Trophoblast cell (in vitro differentiated cells and primary cell): Measurements from ENCODE around the gene AHSG.

Experiments used
- DNase-seq, 2 donors: peaks; one replicate each; pipeline ENCODE4 v3.0.0-alpha.2; 2016
- H2AFZ ChIP-seq: 2 replicates; pipeline ENCODE4 v1.6.1; 2013; ENCODE audit warnings: low read length, moderate library complexity, mild to moderate bottlenecking; ENCODE audit not compliant: insufficient read depth, poor library complexity
- H2AK5ac ChIP-seq: 2 replicates; pipeline ENCODE4 v1.6.1; 2013; ENCODE audit warnings: mild to moderate bottlenecking, low read length
- H2BK120ac ChIP-seq: 2 replicates; pipeline ENCODE4 v1.6.1; 2013; ENCODE audit warnings: low read length, mild to moderate bottlenecking, moderate library complexity; ENCODE audit not compliant: insufficient read depth, poor library complexity
- H2BK12ac ChIP-seq: 2 replicates; pipeline ENCODE4 v1.6.1; 2013; ENCODE audit warnings: mild to moderate bottlenecking, low read length, moderate library complexity
- H2BK5ac ChIP-seq: 2 replicates; pipeline ENCODE4 v1.6.1; 2013; ENCODE audit warnings: low read length, low read depth, moderate library complexity, mild to moderate bottlenecking; ENCODE audit not compliant: poor library complexity
- H3K14ac ChIP-seq: 2 replicates; pipeline ENCODE4 v1.6.1; 2013; ENCODE audit warnings: mild to moderate bottlenecking, low read length
- H3K18ac ChIP-seq: 2 replicates; pipeline ENCODE4 v1.6.1; 2013; ENCODE audit warnings: mild to moderate bottlenecking, low read length
- H3K23ac ChIP-seq: 2 replicates; pipeline ENCODE4 v1.6.1; 2013; ENCODE audit warnings: low read length
- H3K27ac ChIP-seq: 2 replicates; pipeline ENCODE4 v1.5.1; 2013; ENCODE audit warnings: low read depth, mild to moderate bottlenecking, inconsistent platforms, low read length, moderate library complexity
- H3K27me3 ChIP-seq: 2 replicates; pipeline ENCODE4 v1.6.1; 2013; ENCODE audit warnings: inconsistent platforms, mild to moderate bottlenecking, low read length, moderate library complexity; ENCODE audit not compliant: insufficient read depth
- H3K36me3 ChIP-seq, 2 experiments: 1 replicate in 1 of 2; 2 replicates in 1 of 2; pipeline ENCODE4 v1.6.1; 2013; ENCODE audit warnings: low read length in 2 of 2, mild to moderate bottlenecking in 2 of 2, moderate library complexity in 1 of 2; ENCODE audit not compliant: insufficient read depth in 2 of 2, control insufficient read depth in 1 of 2
- H3K4ac ChIP-seq: 2 replicates; pipeline ENCODE4 v1.6.1; 2013; ENCODE audit warnings: low read depth, mild to moderate bottlenecking, low read length, moderate library complexity
- H3K4me1 ChIP-seq, 2 experiments: 1 replicate in 1 of 2; 2 replicates in 1 of 2; pipeline ENCODE4 v1.6.1; 2013; ENCODE audit warnings: low read length in 2 of 2, mild to moderate bottlenecking in 2 of 2, moderate library complexity in 1 of 2; ENCODE audit not compliant: insufficient read depth in 2 of 2, control insufficient read depth in 1 of 2
- H3K4me2 ChIP-seq: 2 replicates; pipeline ENCODE4 v1.6.1; 2013; ENCODE audit warnings: inconsistent platforms, mild to moderate bottlenecking, low read length, moderate library complexity
- H3K4me3 ChIP-seq: 2 replicates; pipeline ENCODE4 v1.5.1; 2013; ENCODE audit warnings: mild to moderate bottlenecking, low read depth, low read length, inconsistent platforms
- H3K79me1 ChIP-seq: one replicate; pipeline ENCODE4 v1.6.1; 2013; ENCODE audit warnings: low read length
- H3K79me2 ChIP-seq: 2 replicates; pipeline ENCODE4 v1.6.1; 2013; ENCODE audit warnings: low read length, mild to moderate bottlenecking; ENCODE audit not compliant: control insufficient read depth, insufficient read depth, poor library complexity
- H3K9ac ChIP-seq: 2 replicates; pipeline ENCODE4 v1.6.1; 2013; ENCODE audit warnings: mild to moderate bottlenecking, low read length
- H3K9me3 ChIP-seq: 2 replicates; pipeline ENCODE4 v1.6.1; 2013; ENCODE audit warnings: low read depth, mild to moderate bottlenecking, control low read depth, inconsistent platforms, low read length; ENCODE audit not compliant: insufficient read depth
- H4K12ac ChIP-seq: 2 replicates; pipeline ENCODE4 v1.6.1; 2013; ENCODE audit warnings: low read depth, mild to moderate bottlenecking, low read length, moderate library complexity
- H4K8ac ChIP-seq: 2 replicates; pipeline ENCODE4 v1.6.1; 2013; ENCODE audit warnings: low read depth, mild to moderate bottlenecking, low read length, moderate library complexity
- H4K91ac ChIP-seq: one replicate; pipeline ENCODE4 v1.6.1; 2013; ENCODE audit warnings: low read depth, mild to moderate bottlenecking, low read length, moderate library complexity
- WGBS: extraction: QIAGEN DNeasy Blood & Tissue Kit; methylation state at CpG from one replicate; pipeline ENCODE4 v1.1.7; 2013; ENCODE audit warnings: missing lambda C conversion rate; ENCODE audit not compliant: insufficient read length, insufficient coverage; ENCODE audit errors: extremely low coverage; 5-methylcytosine and 5-hydroxymethylcytosine counted together

The AHSG gene

DNA sequence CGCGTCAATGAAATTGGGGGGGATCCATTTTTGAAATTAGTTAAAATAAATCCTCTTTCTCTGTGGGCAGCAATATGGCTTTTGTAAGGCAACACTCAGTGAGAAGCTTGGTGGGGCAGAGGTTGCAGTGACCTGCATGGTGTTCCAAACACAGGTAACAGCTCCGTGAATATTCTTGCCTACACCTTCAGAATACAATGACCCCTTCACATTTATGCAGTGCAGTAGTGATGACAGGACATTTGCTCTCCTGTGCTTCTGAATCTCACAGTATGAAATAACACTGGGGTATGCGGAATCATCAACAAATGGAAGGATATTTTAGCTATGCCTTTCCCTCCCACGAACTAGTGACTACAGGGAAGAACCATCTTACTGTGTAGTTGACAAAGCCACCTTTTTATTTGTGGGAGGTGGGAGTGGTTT lies 6.9 kb downstream of the AHSG start:
- H2AK5ac ChIP-seq = no peak overlapping the region
- WGBS = no CpG with 5 or more reads among the region's 5 CpGs
- no peak for DNase-seq

DNA sequence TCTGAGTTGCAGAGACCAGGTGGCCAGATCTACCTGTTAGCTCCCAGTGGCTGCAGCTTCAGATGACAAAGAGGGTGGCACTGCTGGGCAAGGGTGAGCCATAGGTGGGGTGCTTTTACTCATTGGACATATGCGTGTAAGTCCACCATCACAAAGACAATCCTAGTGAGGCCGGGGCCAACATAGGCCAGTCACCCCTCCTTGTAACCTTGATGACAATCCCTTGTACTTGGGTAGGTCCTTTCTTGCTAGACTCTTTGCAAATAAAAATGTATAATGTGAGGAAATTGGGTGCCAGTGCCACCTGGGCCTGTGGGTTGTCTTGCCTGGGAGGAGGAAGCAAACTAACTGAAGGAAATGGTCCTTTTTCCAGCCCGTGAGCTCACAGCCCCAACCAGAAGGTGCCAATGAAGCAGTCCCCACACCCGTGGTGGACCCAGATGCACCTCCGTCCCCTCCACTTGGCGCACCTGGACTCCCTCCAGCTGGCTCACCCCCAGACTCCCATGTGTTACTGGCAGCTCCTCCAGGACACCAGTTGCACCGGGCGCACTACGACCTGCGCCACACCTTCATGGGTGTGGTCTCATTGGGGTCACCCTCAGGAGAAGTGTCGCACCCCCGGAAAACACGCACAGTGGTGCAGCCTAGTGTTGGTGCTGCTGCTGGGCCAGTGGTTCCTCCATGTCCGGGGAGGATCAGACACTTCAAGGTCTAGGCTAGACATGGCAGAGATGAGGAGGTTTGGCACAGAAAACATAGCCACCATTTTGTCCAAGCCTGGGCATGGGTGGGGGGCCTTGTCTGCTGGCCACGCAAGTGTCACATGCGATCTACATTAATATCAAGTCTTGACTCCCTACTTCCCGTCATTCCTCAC lies 7.6 kb downstream of the AHSG start:
- no peaks in the 10 kb centered on the region for H3K79me2 ChIP-seq
- DNase-seq = no peak
- H3K4me3 ChIP-seq = no peak overlapping the region
- H2AFZ ChIP-seq = no peak overlapping the region
- H3K27ac ChIP-seq = no peak overlapping the region
- H4K91ac ChIP-seq = no peak overlapping the region
- H3K4me1 ChIP-seq = no peaks in the 10 kb centered on the region
- no CpG with 5 or more reads among the region's 17 CpGs for WGBS
- H3K23ac ChIP-seq = no peak overlapping the region
- no peak overlapping the region for H4K12ac ChIP-seq
- H3K4me2 ChIP-seq = no peak overlapping the region
- H2BK12ac ChIP-seq = no peak overlapping the region
- H3K79me1 ChIP-seq = no peaks in the 10 kb centered on the region
- no peak overlapping the region for H2AK5ac ChIP-seq
- H3K4ac ChIP-seq = no peak overlapping the region
- H3K14ac ChIP-seq = no peak overlapping the region
- H3K9me3 ChIP-seq = peaks cover 3% of the 10 kb centered on the region
- H3K9ac ChIP-seq = no peak overlapping the region
- H3K36me3 ChIP-seq = no peaks in the 10 kb centered on the region
- H3K18ac ChIP-seq = no peak overlapping the region
- no peak overlapping the region for H2BK5ac ChIP-seq
- H2BK120ac ChIP-seq = no peak overlapping the region
- no peaks in the 10 kb centered on the region for H3K27me3 ChIP-seq
- no peak overlapping the region for H4K8ac ChIP-seq

More for the DNA sequence above, 6.9 kb downstream of the AHSG start:
- no peaks in the 10 kb centered on the region for H3K36me3 ChIP-seq
- H3K4ac ChIP-seq = no peak overlapping the region
- H4K91ac ChIP-seq = no peak overlapping the region
- no peak overlapping the region for H4K8ac ChIP-seq
- peaks cover 0 to 2% of the 10 kb centered on the region in 2 experiments for H3K4me1 ChIP-seq
- H3K14ac ChIP-seq = no peak overlapping the region
- no peak overlapping the region for H3K4me3 ChIP-seq
- H2AFZ ChIP-seq = no peak overlapping the region
- no peak overlapping the region for H3K18ac ChIP-seq
- no peaks in the 10 kb centered on the region for H3K79me1 ChIP-seq
- no peaks in the 10 kb centered on the region for H3K79me2 ChIP-seq
- no peak overlapping the region for H3K9ac ChIP-seq
- H3K23ac ChIP-seq = no peak overlapping the region
- H3K4me2 ChIP-seq = no peak overlapping the region
- H2BK120ac ChIP-seq = no peak overlapping the region
- no peak overlapping the region for H2BK12ac ChIP-seq
- no peaks in the 10 kb centered on the region for H3K27me3 ChIP-seq
- peaks cover 3% of the 10 kb centered on the region for H3K9me3 ChIP-seq
- no peak overlapping the region for H4K12ac ChIP-seq
- no peak overlapping the region for H2BK5ac ChIP-seq
- H3K27ac ChIP-seq = no peak overlapping the region

DNA sequence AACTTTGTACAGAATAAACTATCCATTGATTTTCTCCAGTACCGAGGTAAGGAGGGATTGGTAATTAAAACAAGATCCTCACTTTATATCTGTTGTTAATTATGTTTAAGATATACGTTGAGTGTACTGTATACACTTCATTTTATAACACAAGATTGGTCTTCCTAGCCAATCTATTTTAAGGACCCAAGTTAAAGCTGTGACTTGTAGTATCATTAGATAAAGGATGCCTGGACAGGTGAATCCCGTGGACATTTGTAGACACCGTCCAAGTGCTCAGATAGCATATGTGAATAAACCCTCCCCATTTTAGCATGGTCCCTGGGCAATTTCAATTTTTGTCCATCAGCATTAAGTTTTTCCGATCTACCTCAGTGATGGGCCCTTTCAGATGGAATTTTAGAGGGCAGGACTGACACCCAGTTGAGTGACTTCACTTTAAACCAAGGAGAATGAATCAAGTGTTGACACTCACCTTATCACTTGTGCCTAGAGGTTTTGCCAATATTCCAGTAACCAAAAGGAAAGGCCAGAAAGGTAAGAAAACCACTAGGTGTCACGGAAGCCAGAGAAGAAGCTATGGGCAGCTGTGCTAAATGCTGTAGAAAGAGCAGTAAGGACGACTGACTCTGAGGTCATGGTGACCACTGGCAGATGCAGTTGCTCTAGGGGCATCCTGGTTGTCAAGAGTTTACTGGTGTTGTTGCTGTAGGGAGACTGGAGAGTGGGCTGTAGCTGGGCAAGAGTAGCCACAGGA lies 9.2 kb downstream of the AHSG start:
- Histone ChIP-seq H3K23ac (no peak overlapping the region), H3K18ac (no peak overlapping the region), H3K4me1 (no peaks in the 10 kb centered on the region), H4K8ac (no peak overlapping the region), H2AK5ac (no peak overlapping the region), H3K79me1 (no peaks in the 10 kb centered on the region), H2AFZ (no peak overlapping the region), H3K9me3 (peaks cover 3% of the 10 kb centered on the region), H2BK12ac (no peak overlapping the region), H4K12ac (no peak overlapping the region), H3K27ac (no peak overlapping the region), H4K91ac (no peak overlapping the region), H3K79me2 (no peaks in the 10 kb centered on the region), H3K14ac (no peak overlapping the region), H2BK120ac (no peak overlapping the region), H3K9ac (no peak overlapping the region), H3K4me2 (no peak overlapping the region), H3K27me3 (no peaks in the 10 kb centered on the region), H2BK5ac (no peak overlapping the region), H3K4ac (no peak overlapping the region), H3K4me3 (no peak overlapping the region), H3K36me3 (no peaks in the 10 kb centered on the region)
- no peak for DNase-seq
- WGBS = no CpG with 5 or more reads among the region's 7 CpGs

DNA sequence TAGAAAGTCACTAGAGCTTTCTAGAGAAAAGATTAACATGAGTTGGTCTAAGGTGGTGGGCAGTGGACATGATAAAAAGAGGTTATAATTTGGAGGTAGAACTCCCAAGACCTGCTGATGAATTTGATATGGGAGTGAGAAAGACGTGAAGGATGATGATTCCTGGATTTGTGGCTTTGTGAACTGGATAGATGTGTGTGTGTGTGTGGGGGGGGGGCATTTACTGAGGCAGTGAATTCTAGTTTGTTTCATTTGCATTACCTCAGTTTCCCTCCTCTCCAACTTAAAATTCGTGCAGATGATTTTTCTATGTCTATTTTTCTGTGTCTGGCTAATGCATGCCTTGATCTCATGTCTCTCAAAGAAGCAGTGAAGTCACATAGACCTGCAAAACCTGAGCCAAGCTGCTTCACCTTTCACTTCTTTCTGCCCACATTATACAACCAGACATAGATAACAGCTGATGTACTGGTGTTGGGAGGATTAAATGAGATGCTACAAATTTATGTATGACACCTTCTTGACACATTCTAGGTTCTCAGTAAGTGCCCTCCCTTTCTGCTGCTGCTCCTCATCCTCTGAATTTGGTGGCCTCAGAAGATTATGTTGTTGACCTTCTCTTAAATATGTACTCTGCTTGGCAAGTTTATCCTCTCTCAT lies 9.9 kb downstream of the AHSG start:
- Histone ChIP-seq H3K4me2 (no peak overlapping the region), H3K79me2 (no peaks in the 10 kb centered on the region), H3K4me1 (no peaks in the 10 kb centered on the region), H4K12ac (no peak overlapping the region), H3K79me1 (no peaks in the 10 kb centered on the region), H3K14ac (no peak overlapping the region), H3K9me3 (peaks cover 3% of the 10 kb centered on the region), H3K27me3 (no peaks in the 10 kb centered on the region), H3K9ac (no peak overlapping the region), H3K27ac (no peak overlapping the region), H2BK12ac (no peak overlapping the region), H4K8ac (no peak overlapping the region), H3K36me3 (no peaks in the 10 kb centered on the region), H3K4ac (no peak overlapping the region), H2AFZ (no peak overlapping the region), H3K18ac (no peak overlapping the region), H2AK5ac (no peak overlapping the region), H4K91ac (no peak overlapping the region), H3K4me3 (no peak overlapping the region), H2BK120ac (no peak overlapping the region), H3K23ac (no peak overlapping the region), H2BK5ac (no peak overlapping the region)
- no CpG with 5 or more reads among the region's 2 CpGs for WGBS
- DNase-seq = no peak
